Measurements from ENCODE around the gene COL9A2.

The COL9A2 gene

DNA sequence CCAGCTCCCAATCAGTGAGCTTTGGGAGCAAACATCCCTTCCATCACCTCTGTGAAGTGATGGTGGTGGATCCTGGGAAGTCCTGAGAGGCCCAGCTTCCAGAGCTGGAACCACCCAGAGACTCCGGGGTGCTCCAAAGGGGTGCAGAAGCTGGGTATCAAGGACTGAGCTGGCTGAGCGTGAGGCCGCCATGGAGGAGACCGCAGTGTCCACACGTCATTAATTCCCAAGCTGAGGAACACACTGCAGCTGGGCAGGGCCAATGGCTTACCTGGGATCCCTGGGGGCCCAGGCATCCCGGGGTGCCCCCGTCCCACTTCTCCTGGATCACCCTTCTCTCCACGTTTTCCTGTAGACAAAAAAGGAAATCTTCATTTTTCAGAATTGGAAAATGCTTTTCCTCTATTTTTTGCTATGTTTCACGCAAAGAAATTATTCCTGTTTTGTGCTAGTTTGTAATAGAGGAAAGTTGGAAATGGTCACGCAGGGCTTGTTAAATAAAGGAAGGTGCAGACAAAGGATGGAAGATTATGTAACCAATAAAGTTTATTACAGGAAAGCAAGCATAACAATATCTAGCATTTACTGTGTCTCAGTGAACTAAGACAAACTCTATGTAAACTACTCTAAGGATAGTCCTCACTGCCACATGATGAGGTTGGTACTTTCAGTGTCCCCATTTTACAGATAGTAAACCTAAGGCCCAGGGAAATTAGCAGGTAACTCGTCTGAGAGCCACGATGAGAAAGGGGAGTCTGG lies 15.4 kb downstream of the COL9A2 start:
- no peak for DNase-seq

DNA sequence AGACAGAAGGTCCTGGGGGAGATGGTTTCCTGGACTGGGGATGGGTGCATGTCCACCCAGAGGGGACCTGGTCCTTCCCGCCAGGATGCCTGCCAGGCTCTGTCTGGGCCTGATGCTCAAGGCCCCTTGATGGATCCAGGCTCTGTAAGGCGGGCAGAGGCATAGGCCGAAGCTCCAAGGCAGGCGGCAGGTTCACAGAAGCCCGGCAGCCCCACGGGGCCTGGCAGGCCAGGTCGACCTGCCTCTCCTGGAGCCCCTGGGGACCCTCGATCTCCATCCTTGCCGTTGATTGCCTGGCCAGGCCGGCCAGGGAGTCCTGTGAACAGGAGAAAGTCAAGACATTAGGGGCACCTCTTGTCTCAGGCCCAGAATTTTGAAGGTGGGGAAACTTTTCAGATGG lies 16.0 kb downstream of the COL9A2 start:
- no peak for DNase-seq

GRCh38 chr1:40300651-40301050 lies 16.4 kb downstream of the COL9A2 start:
- no peak for DNase-seq

DNA sequence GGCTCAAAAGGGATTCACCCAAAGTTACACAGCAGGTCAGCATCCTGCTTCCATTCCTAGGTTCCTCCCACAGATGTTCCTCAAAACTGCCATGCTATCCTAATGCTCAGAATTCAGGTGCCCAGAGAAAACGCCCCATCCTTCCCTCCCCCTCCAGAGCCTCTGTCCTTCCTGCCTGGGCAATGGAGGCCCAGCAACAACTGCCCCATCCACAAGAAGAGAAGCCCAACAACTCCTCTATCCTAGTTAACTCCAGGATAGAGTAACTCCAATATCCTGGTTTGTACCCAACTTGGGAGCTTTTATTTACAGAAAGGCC lies 16.9 kb downstream of the COL9A2 start:
- DNase-seq: no peak

DNA sequence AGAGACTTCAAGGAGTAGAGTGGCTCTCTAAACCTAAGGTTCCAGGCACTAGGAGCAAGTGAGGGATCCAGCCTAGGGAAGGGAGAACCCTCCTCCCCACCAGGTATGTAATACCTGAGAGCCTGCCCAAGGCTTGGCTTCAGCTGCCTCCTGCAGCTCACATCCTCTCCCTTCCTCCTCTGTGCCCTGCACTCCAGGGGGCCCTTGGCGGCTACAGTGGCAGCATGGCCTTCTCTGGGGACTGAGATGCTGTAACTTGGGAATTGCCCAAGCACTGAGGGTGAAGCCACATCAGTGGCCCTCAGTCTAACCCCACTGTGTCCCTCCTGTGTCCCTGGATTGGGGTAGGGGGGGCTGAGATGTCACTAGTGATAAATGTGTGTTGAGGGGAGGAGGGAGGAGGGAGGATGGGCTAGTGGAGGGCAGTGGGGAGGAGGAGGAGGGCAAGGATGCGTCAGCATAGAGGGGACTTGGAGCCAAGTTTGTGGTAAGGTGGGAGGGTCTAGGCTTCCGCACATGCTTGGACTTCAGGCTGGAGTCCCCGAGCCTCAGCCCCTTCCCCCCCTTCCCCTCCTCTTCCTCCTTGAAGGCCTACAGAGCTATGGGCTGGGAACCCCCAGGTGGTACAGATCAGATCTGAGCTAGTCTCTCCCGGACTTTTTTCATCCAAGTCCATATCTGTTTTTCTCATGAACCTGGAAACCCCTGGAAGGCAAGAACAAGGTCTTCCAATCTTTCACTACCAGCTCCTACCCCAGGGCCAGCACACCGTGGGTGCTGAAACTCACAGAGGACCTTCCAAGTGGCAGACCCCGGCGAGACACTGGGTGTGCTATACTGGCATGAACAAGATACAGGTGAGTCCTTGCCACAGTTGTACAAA lies 17.5 kb downstream of the COL9A2 start:
- no peak for DNase-seq

- no peak for DNase-seq
These were observed 25.8 kb downstream of the COL9A2 start for GRCh38 chr1:40291293-40291692.

DNA sequence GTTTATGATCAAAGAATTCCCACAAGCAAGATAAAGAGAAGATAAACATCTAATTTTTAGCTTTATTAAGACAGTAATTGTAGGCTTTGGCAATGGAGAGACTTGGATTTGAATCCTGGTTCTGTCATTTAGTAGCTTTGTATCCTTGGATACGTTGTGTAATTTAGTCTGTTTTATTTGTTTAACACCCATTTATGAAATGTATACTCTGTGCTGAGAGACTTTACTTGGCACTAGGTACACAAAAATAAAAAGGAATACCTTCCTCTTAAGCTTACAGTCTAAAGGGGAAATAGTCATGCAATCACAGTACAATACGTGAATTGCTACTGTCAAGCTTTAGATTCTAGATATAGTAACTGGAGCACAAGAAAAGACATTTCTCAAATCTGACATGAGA lies 35.2 kb downstream of the COL9A2 start:
- DNase-seq: no peak

GRCh38 chr1:40276122-40276521 lies 41.0 kb downstream of the COL9A2 start:
- DNase-seq: no peak

GRCh38 chr1:40274331-40274730 lies 42.8 kb downstream of the COL9A2 start:
- no peak for DNase-seq

- no peak for DNase-seq
These were observed 43.4 kb downstream of the COL9A2 start for GRCh38 chr1:40273547-40274166.

DNA sequence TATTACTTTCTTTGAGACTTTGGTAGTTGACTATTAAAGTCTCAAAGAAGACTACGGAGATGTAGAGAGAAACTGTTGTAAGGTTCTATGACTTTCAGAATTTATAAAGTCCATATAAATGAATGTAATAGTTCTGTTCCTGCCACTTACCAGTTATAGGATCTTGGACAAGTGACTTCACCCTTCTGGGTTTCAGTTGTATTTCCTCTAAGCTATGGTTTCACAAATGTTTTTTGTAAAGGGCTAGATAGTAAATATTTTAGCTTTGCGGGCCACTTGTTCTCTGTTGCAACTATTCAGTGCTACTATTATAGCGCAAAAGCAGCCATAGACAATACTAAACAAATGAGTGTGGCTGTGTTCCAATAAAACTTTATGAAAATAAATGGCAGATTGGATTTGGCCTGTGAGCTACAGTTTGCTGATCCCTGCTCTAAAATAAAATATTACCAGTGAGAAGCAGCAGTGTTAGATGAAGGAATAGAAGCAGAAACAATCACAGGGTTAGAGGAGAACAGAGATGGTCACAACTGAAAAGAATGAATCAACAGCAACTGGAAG lies 44.4 kb downstream of the COL9A2 start:
- DNase-seq: no peak

GRCh38 chr1:40270152-40270834 lies 46.8 kb downstream of the COL9A2 start:
- no peak for DNase-seq

DNA sequence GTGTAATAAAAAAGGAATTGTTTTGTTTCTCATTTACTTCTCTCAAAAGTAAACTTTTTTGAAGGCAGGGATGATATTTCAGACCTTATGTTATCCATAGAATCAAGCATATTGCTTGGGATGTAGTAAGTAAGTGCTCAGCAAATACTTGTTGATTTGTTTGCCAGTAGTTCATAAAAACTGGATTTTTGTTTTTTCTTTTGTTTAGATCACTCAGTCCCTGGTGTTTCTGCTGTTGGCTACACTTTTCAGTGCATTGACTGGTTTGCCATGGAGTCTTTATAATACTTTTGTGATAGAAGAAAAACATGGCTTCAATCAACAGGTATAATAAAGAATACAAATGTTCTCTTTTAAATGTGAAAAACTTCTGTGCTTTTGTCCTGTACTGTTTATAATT lies 48.9 kb downstream of the COL9A2 start:
- no peak for DNase-seq

GRCh38 chr1:40267767-40268187 lies 49.3 kb downstream of the COL9A2 start:
- DNase-seq: no peak

- no peak for DNase-seq
These were observed 50.1 kb downstream of the COL9A2 start for GRCh38 chr1:40266786-40267535.

GRCh38 chr1:40265919-40266318 lies 51.2 kb downstream of the COL9A2 start:
- no peak for DNase-seq

- DNase-seq: no peak
These were observed 51.8 kb downstream of the COL9A2 start for GRCh38 chr1:40265298-40265697.

DNA sequence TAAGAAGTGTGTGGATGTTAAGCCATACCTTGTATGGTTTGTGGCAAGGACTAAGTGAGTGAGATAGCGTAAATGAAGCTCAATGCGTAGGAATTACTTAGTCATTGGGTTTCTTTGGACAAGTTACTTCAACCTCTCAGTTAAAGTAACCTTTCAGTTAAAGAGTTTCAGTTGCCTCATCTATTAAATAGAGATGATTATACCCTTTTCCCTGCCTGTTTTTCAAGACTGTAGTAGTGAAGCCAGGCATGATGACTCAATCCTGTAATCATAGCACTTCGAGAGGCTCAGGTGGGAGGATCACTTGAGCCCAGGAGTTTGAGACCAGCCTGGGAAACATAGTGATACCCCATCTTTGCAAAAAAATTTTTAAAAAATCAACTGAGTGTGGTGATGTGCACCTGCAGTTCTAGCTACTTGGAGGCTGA lies 52.7 kb downstream of the COL9A2 start:
- no peak for DNase-seq

DNA sequence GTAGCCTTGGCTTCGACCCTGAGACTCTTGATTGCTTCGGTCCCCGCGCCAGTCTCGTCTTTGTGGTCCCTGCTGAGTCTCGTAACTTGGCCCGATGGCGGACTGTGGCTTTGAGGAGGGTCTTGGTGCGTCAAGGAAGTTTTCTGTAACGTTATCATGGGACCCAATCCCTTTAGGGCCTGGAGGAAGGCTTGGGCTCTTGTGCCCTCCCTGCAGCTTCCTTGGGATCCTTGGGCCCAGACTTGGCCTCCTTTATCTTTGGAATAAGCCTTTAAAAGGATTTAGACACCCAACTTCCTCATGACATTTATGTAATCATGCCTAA lies 58.7 kb downstream of the COL9A2 start:
- DNase-seq: no peak

- peak; percentile 91 for DNase-seq
These were observed 59.2 kb downstream of the COL9A2 start, which contains the start of gene ZMPSTE24 for GRCh38 chr1:40257688-40258444. Gene ZMPSTE24, plus strand, starts transcription at chr1:40258236. Its CDS starts 36 bp downstream, at chr1:40258272.

DNA sequence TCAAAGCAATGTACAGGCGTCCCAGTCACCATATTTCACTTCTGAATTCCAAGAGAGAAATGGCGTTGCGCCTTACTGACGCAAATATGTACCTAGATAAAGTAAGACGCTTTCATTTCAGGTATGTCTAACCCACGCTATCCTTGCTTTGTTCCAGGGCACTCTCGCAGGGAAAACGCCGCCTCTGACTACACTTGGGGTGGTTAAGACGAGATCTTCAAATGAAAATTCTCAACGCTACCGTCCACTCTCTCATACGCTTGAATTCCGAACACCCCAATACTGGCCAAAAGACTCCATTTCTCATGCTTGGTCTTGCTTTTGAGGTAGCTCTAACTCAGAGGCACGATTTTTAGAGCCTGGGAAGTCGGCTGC lies 59.8 kb downstream of the COL9A2 start:
- DNase-seq: no peak
